NCI-H345 (cell line): ENCODE results near the gene NPY4R.
"Not testable (repeated sequence)": the region's sequence is repeated elsewhere in the genome, so short reads cannot be mapped to it uniquely, and the experiment has no call there.

Source experiments
- DNase-seq: peaks from one replicate; lab custom pipeline; 2025; lab: John Stamatoyannopoulos, UW

The NPY4R gene

GRCh38 chr10:46455992-46456391, 9.8 kb downstream of the NPY4R start:
- DNase-seq = not testable (repeated sequence)

DNA sequence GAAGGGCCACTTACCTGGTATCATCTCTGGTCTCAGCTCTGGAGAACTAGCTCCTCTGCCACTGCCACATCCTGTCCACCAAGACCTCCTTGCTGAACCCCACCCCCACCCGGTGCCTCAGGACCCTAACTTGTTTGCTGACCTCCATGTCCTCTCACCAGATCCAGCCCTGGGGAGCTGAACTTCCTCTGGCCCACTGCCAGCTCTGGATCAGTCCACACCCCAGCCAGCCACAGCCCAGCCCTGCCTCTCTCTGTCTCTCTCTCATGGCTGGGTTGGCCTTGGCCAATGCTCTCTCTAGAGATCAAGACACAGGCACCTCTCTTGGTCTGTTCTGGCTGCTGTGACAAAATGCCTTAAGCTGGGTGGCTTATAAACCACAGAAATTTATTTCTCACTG, 14.4 kb downstream of the NPY4R start:
- DNase-seq = not testable (repeated sequence)

DNA sequence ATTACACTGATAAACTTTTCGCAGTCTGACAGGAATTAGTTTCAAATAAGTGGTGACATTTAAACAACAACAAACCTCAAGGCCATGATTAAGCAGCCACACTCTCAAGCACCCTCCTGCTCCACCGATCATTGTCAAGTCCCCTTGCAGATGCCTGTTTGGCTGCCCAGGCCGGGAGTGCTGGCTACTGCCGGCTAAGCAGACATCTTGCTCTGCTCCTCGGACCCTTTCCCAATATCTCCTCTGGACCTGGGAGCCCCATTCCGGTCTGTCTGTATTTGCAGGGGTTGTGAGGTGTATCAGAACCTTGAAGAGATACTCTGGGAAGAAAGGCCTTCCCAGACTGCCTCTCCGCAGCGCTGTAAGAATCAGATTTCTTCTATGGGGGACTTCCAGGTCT, 14.9 kb downstream of the NPY4R start:
- not testable (repeated sequence) for DNase-seq

DNA sequence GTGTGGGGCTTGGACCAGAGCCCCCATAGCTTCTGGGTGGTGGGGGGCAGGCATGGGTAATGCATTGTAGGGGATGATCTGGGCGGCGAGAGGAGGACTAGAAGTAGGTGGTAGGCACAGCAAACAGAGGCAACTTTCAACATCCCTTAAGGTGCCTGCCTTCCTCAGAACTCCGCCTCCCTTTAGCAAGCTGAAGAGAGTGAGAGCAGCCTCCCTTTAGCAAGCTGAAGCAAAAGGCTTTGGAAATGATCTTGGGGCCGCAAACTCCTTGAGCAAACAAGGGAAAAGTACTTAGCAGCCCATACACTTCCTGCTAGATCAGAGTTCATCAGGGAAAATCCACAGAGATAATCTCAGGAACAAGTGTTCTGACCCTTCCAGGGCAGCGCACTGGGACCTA, 18.3 kb downstream of the NPY4R start:
- not testable (repeated sequence) for DNase-seq

DNA sequence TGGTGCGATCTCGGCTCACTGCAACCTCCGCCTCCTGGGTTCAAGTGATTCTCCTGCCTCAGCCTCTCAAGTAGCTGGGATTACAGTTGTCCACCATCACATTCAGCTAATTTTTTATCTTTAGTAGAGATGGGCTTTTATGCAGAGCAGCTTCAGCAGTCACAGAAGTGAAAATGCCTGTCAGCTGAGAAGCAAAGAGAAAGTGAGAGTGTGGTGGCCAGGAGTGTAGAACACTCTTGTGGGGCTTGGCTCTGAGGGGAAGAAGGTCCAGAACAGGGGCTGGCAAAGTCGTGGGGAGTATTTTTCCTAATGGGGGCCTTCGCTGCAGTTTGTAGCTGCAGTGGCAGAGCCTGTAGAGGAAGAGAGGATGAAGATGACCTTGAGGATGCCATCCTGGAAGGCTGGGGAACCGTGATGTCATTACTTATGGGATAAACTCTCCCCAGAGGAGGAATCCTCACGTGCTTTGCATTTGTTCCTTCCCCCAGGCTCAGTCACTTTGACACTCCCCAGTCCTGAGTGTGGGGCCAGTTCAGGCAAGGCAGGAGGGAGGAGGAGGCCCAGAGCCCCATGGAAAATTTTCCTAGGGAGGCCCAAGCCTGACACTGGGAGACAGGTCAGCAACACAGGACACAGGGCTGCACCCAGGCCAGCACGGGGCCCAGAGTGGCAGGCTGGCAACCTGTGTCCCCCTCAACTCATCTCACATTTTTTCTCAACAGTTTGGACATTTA, 20.2 kb downstream of the NPY4R start:
- DNase-seq = not testable (repeated sequence)

DNA sequence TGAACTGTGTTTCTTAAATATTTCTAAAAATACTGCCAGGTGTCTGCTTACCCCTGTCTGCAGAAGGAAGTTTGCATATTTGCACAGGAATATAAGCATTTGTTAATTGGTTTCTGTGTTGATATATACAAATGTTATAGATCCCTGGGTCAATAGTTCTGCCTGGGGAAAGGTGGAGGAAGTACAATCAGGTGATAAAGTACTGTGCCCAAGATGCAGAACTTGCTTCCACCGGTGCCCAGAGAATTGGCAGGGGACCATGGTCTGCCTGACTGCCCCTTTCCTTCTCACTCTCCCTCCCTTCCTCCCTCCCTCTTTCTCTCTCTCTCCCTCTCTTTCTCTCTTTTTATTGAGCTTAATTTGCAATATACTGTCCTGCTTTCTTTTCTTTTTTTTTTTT, 22.3 kb downstream of the NPY4R start:
- not testable (repeated sequence) for DNase-seq

DNA sequence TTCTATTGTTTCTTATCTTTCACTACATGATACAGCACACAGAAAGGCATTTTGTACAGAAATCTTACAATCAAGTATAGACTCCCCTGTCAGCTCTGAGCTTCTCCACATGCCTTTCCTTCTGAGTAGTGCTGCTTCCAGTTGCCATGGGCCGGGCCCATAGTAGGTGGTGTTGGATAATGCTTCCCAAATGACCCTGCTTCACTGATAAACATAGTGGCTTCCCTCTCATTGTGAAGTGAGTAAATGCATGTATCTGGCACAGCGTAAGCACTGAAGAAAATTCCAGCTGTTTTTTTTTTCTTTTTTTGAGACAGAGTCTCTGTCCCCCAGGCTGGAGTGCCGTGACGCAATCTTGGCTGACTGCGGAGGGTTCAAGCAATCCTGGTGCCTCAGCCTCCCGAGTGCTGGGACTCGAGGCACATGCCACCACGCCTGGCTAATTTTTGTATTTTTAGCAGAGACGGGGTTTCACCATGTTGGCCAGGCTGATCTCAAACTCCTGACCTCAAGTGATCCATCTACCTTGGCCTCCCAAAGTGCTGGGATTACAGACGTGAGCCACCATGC, 23.0 kb downstream of the NPY4R start:
- not testable (repeated sequence) for DNase-seq

GRCh38 chr10:46441837-46442278, 23.9 kb downstream of the NPY4R start:
- DNase-seq = not testable (repeated sequence)

DNA sequence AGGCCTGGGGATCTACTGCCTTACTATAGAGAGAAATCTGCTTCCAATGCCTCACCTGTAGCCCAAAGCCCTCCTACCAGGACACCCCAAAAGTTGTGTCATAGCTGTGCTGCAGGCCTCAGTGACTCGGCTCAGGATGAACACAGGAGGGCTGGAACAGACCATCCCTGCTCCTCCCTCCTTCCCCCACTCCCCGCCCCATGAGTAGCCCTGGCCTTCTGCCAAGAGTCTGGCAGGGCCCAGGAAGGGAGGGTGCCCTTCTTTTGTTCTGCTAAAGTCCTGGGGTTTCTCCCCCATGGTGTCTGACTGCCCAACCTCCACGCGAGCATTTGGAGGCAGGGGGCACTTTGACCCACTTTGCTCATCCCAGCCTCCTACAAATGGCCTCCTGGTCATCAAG, 24.8 kb downstream of the NPY4R start:
- not testable (repeated sequence) for DNase-seq

DNA sequence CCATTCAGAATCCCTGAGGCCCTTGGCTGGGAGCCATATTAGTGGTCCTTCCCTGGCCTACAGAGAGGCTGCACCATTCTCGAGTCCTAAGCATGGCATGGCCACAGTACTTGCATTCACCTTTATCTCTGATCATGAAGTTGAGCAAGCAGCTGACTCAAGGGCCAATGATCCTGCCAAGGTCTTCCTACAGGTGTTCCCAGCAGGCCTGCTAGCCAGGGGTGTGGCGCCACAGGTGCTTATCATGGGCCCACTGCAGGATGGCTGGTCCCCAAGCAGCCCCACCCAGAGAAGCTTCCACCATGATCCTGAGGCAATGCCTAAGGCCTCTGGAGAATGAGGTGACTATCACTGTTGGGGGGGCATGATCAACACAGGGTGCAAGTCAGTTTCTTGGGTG, 42.2 kb downstream of the NPY4R start:
- not testable (repeated sequence) for DNase-seq

DNA sequence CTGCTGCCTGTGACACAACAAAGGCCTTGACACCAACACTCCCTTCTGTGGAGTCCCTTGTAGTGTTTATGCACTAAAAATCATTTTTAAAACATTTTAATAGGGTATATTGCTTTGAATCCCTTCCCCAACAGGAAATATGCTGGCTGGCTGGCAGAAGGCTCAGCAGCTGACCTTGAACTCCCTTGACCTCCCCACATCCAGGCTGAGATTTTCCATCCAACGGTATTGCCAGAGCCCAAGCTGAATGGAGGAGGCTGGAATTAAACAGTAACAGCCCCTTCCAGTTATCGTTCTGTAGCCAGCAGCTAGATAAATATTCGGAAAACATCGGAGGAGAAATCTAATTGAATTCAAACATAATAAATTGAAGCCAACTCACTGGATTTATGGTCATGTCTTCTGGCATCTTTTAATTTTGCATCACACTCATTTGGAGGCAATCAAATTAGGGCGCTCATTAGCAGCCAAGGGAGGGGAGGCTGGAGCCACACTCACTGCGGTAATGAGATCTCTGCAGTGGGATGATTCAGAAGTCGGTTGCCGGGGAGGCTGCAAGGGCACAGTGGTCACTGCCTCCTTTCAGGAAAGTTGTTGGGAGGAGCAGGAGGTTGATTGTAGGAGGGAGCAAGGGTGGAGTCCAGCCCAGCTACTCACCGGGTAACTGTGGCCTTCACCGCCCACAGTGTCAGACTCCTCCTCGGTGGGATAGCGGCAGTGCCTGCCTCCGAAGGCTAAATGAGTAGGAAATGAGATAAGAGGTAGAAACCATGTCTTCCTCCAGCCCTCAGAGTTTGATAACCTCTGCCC, 46.0 kb downstream of the NPY4R start:
- DNase-seq = not testable (repeated sequence)

DNA sequence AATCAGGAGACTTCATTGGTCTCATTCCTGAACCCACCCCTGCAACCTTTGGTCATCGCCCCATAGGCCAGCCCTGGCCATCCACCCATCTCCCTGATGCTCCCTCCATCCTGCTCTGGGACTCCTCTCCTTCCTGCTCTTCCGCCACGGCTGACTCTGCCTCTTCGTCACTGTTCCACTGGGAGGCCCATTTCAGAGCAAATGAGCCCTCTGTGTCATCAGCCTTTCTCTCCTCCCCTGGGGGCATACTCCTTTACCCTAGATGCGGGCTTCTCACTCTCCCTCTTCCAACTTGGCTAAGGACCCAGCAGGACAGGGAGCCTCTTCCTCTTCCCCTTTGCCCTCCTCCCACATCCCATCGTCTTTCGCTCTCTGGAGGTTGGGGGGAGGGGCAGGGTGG, 47.5 kb downstream of the NPY4R start:
- not testable (repeated sequence) for DNase-seq

GRCh38 chr10:46415291-46415690, 50.5 kb downstream of the NPY4R start:
- DNase-seq = not testable (repeated sequence)

GRCh38 chr10:46412665-46413064, 53.1 kb downstream of the NPY4R start:
- not testable (repeated sequence) for DNase-seq

- not testable (repeated sequence) for DNase-seq
Measured at GRCh38 chr10:46411123-46411522, 54.6 kb downstream of the NPY4R start.
